ENCODE results near the gene ZNF462.
A peak's percentile ranks its signal among the peaks of the same experiment; 100 is the strongest.
"Not testable (repeated sequence)": the region's sequence is repeated elsewhere in the genome, so short reads cannot be mapped to it uniquely, and the experiment has no call there.

Gene ZNF462

DNA sequence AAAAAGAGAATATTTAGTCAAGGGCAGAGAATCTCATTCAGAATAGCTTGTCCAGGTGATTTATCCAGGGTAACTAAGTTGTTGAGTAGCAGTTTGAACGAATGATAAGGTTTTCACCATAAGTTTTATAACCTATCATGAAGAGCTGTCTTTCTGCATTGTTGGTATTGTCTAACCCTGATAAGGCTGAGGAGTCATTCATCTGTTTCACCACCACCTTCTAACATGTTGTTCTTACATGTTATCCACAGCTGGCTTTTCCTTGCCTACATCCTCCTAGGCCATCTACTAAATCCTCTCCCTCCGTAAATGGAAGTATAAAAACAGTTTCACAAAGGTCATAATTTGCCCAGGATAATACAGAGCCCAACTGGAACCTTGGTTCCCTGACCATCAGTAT lies 24.1 kb downstream of the ZNF462 start:
- DNase-seq, result no peak

DNA sequence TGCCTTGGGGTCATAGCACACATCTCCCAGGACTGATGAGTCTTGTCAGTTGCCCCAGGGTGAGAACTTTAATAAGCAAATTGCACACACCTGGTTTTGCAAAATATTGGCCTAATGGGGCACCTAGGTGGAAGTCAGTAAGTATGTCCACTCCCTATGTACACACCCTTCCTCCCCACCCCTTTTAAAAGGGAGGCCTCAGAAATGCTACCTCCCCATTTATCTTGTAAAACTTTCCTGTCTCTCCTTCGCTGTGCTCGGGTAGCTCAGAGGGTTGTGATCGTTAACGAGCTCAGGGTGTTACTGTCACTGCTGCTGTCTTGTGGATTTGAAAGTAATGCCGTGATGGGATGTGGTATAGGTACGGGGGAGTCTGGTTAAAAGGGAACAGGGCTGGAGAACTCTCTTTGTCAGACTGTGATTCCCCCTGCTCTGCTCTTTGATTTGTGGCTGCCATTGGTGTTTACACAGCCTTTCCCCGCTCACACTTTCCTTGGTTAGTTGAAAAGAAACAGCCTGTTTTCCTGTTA lies 26.2 kb downstream of the ZNF462 start:
- no peak for DNase-seq

- DNase-seq, result no peak
Observed at GRCh38 chr9:106890608-106891007, 27.6 kb downstream of the ZNF462 start.

- DNase-seq, result no peak
Observed at GRCh38 chr9:106891286-106891685, 28.3 kb downstream of the ZNF462 start.

- DNase-seq, result no peak
Observed at GRCh38 chr9:106892632-106893031, 29.7 kb downstream of the ZNF462 start.

- DNase-seq, result no peak
Observed at GRCh38 chr9:106893088-106893487, 30.1 kb downstream of the ZNF462 start.

- DNase-seq, result no peak
Observed at GRCh38 chr9:106896695-106897094, 33.7 kb downstream of the ZNF462 start.

GRCh38 chr9:106897236-106897635 lies 34.3 kb downstream of the ZNF462 start:
- DNase-seq, result no peak

DNA sequence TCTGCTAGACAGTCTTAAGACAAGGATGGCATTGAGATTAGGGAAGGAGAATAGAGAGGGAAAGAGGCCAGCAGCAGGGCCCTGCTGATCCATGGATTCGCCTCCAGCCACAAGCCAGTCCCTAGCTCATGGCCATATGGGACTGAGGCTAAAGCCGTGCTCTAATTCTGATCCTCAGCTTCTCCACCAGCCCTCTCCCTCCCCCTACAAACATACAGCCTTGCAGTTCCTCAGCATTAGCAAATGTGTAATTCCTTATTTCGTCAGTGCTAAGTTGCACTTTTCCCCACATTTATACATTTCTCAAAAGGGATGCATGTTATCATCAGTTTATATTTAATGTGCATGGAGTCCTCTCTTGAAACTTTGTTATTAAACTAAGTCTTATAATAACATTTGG lies 34.8 kb downstream of the ZNF462 start:
- no peak for DNase-seq

DNA sequence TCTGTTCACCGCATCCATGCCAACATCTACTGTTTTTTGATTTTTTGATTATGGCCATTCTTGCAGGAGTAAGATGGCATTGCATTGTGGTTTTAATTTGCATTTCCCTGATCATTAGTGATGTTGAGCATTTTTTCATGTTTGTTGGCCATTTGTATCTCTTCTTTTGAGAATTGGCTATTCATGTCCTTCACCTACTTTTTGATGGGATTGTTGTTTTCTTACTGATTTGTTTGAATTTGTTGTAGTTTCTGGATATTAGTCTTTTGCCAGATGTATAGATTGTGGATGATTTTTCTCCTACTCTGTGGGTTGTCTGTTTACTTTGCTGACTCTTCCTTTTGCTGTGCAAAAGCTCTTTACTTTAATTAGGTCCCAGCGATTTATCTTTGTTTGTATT lies 37.6 kb downstream of the ZNF462 start:
- not testable (repeated sequence) for DNase-seq

DNA sequence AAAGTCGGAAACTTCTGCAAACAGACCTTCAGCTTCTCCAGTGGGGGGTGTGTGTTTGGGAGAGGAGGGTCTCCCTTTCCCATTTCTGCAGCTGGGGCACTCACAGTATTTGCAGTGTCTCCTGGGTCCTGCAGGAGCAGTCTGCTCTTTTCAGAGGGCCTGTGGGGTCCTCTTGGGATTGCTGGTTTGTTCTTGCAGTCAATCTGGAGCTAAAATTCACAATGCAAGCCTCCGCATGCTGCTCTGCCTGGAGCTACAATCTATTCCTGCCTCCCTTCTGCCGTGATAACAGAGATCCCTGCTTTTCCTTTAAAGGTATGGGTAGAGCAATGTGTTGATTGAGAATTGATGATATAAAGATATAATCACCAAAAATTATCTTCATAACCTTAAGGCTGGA lies 43.2 kb downstream of the ZNF462 start:
- no peak for DNase-seq

DNA sequence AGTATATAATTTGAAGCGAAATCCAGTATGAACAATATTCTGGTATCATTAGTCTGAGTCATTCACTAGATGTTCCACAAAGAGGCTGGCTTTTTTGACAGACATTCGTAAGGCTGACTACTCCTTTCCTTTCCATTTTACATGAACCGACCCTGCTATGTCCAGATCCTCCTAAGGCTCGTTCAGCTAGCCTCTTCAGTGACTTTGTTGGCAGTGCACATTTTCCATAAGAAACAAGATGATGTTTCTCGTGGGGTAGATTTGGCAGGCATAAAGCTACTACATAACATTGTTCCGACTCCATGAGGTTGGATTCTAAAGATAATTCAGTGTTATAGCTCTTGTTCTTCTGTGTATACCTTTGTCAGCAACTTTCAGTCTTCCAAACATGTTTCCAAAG lies 49.0 kb downstream of the ZNF462 start:
- DNase-seq, result no peak

DNA sequence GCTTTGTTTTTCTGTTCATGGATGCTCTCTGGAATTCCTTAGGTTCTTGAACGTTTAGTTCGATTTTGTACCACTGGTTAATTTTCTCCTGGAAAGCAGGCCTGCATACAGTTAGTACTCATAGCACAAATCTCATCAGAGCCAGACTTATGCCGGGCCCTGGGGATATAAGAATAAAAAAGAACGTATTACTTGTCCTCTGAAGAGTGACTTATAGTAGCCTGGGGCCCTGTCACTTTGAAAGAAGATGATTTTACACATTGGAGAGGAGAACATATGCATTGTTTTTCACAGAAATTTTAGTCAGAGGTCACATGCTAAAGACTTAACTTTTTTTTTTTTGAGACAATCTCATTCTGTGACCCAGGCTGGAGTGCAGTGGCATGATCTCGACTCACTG lies 50.3 kb downstream of the ZNF462 start:
- no peak for DNase-seq

GRCh38 chr9:106915851-106916250 lies 52.9 kb downstream of the ZNF462 start:
- no peak for DNase-seq

DNA sequence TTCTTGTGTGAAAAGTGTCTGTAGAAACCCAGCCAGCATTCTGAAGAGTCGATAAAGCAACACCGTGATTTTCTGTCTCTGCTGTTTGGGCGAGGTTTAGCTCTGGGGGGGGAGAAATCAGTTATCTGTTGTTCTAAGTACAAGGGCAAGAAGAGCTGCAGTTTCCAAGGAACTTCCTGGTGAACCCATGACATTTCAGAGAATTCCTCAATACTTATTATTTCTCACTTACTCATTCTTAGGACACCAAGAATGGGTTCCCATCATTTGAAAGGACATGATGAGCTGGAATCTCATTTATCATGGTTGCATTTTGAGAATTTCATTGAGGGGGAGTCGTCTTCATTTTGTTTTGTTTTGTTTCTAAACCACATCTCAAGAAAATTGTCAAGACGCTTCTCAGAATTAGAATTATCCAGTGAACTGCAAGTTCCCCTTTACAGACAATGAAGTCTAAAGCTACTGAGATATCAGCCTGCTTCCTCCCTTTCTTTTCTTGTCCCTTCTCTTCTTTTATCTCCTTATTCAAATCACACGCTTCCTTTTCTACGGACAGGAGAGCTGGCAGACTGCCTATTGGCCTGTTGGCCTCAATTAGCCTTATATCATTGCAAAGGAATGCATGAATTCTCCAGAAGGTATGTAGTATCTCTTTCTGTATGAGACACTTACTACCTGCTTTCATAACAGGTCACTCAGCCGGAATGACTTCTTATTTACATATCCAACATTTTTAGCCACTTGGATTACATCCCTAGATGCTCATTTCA lies 53.7 kb downstream of the ZNF462 start:
- DNase-seq, result no peak

DNA sequence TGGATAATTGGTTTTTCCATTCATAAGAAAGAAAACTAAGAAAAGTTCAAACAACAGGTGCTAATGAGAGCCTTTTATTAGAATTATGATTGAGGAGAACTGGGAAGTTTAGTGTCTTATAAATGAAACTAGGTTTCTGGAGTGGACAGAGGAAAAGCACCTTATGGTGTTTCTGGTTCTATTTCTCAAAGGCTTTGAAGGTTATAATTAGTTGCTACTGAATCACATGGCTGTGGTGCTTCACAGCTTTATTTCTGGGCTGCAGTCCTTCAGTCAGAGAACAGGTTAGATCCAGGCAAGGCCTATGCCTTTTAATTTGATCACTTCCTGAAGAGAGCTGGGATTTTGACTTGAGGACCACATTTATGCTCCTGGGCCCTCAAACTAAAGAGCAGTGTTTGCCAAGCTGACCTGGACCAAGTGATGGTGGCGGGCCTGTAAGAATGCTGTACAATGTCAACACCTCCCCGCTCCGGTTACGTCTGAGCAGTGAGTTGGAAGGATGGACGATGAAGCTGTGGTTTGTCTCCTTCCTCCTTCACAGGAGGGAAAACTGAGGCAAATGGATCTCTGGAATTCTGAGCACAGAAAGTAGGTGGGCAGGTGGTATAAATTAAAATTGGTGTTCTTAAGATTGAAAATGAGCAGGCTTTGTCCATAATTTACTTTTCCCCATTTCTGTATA lies 56.0 kb downstream of the ZNF462 start:
- DNase-seq, result no peak

DNA sequence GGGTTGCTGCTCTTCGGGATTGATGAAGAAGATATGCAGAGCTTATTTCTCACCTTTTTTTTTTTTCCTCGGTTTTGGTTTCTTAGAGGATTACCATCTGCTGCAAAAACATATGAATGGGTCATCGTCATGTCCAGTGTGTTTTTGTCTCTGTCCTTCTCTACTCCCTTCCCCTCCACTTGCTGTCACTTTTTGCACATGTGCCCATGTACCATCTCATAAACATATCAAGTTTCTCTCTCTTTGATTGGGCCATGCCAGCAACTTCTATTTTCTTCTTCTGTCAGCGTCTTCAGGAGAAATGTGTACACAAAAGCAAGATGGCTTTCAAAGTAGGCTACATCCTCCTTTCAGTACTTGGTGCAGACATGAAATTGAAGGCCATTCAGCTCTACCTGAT lies 57.1 kb downstream of the ZNF462 start:
- no peak for DNase-seq

DNA sequence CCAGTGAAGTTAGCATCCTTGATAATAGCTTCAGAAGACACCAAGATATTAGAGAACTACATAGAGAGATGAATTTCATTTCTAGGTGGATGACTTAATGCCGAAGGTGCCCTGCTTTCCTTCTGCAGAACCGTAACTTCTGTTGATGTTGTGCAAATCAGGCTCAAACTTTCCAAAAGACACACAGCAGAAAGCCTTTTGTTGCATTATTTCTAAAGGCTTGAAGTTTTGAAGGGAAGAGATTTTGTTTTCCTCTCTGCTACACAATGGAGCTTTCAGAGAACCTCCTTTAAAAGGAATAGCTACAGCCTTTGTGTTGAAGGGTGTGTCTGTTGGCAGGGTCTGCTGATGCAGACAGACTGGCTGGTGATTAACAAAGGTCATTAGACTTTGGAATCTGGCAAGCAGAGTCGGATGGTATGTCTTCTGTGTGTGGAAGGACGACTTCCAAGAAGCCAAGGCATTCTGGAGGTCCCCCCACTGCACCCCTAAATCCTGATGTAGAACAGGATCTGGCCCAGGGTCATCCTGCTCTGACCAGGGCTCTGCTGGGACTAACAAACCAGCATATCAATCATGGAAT lies 57.8 kb downstream of the ZNF462 start:
- DNase-seq, result peak; percentile 76

- peak; percentile 64 for DNase-seq
Observed at GRCh38 chr9:106921341-106921899, 58.5 kb downstream of the ZNF462 start.

DNA sequence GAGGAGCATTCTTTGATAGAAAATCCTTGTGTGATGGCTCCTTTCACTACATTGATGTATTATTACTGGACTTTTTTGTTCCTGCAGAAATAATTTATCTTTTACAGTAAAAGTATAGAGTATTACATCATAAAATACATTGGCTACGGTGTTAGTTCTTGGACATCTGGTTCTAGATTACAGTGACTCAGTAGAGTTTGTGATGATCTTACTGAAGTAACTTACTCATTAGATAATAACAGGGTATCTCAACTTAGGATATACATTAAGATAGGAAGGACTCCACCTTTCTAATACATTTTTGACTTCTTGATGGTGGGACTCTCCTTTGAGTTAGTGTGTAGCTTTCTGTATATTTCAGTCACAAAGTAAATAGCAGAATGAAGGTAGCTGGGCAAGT lies 59.1 kb downstream of the ZNF462 start:
- DNase-seq, result no peak

GRCh38 chr9:106925392-106925791 lies 62.4 kb downstream of the ZNF462 start:
- DNase-seq, result no peak

DNA sequence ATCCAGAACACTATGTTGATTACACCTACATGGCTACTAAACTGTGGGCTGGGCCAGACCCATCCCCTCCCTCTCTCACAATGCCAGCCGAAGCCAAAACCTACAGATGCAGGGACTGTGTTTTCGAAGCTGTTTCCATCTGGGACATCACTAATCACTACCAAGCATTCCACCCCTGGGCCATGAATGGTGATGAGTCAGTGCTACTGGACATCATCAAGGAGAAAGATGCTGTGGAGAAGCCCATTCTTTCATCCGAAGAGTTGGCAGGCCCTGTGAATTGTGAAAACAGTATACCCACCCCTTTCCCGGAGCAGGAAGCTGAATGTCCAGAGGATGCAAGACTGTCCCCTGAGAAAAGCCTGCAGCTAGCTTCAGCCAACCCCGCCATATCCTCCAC lies 65.0 kb downstream of the ZNF462 start:
- DNase-seq, result no peak

- DNase-seq, result no peak
Observed at GRCh38 chr9:106928350-106928749, 65.4 kb downstream of the ZNF462 start.

Data from midbrain (tissue), 1 donor.